CD4-positive, alpha-beta T cell treated with Interferon alpha-2 for 1 hour (primary cell): Measurements from ENCODE around the gene CEND1.

Experiments
- DNase-seq, 2 donors: peaks; one replicate each; pipeline ENCODE4 v3.0.0-alpha.2; 2020 to 2022

The CEND1 gene

DNA sequence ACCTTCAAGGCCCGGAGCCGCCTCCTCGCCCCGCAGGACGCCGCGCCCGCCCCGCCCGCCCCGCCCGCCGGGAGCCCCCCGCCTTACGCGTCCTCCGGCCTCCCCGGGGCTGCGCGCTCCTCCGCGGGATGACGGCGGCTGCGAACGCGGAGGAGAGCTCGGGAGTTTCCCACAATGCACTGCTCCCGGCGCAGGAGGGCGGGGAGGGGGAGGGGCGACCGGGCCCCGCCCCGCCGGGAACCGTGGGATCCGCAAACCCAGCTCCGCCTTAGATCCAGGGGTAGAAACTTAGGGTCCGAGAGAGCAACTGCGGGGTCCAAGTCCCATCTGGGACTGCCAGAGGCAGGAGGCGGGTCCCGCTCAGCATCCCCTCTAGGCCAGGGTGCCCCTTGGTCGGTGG is at the start of gene CEND1:
CEND1 (minus strand) TSS at position 148 of the 400 bp plus-strand sequence. CDS start 1,514 bp downstream, outside the sequence.
- DNase-seq = peak; percentile 15 to 53

DNA sequence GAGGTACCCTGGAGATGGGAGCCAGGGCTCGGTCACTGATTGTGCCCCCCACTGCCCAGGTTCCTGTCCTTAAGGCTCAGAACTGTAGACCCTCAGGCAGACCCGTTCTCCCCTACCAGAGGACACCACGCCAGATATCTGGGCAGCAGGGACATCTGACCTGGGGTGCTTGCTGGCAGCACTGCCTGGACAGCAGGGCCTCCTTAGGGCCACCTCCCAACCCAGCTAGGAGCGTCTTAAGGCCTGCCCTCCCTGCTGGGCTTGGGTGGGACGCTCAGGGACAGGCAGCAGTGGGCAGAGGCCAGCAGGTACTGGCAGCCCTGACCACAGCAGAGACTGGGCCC is 49.4 kb upstream of the CEND1 start:
- DNase-seq = no peak

DNA sequence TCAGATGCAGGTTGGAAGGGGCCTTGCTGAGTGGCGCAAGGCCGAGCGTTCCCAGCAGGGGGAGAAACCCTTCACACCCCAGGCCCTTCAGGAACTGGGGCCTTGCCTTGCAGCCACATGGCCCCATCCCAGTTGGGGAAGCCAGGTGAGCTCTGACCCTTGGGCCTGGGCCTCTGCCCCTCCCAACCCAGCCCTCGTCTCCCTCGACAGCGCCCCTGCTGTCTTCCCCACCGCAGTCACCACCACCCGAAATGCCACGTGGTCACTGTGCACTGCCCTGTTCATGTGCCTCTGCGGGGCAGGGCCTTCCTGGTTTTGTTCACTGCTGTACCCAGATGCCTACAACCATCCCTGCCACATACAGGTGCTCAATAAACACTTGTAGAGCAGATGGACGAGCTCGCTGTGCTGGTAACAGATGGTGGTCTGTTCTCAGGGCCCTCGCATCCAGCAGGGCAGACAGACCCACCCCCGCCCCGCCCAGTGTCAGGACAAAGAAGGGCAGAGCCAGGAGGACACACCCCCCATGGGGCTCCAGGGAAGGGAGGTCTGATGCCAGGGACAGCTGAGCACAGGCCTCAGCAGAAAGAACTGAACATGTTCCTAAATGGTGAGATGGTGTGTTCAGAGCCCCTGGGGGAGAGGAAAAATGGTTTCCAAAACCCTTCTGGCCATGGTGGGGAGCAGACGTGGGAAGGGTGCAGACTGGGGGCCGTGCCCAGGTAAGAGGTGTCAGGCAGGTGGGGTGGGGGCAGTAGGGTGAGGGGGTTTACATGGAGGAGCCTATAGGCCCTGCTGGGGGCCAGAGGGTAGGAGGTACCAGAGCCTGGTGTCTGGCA is 48.8 kb upstream of the CEND1 start:
- DNase-seq = no peak

DNA sequence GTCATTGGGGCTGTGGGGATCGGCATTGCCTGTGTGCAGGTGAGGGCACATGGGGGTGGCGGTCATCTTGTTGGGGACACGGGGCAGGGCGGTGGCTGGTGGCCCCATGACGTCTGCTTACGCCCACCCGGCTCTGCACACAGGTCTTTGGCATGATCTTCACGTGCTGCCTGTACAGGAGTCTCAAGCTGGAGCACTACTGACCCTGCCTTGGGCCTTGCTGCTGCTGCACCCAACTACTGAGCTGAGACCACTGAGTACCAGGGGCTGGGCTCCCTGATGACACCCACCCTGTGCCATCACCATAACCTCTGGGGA is 48.1 kb upstream of the CEND1 start:
- no peak for DNase-seq

DNA sequence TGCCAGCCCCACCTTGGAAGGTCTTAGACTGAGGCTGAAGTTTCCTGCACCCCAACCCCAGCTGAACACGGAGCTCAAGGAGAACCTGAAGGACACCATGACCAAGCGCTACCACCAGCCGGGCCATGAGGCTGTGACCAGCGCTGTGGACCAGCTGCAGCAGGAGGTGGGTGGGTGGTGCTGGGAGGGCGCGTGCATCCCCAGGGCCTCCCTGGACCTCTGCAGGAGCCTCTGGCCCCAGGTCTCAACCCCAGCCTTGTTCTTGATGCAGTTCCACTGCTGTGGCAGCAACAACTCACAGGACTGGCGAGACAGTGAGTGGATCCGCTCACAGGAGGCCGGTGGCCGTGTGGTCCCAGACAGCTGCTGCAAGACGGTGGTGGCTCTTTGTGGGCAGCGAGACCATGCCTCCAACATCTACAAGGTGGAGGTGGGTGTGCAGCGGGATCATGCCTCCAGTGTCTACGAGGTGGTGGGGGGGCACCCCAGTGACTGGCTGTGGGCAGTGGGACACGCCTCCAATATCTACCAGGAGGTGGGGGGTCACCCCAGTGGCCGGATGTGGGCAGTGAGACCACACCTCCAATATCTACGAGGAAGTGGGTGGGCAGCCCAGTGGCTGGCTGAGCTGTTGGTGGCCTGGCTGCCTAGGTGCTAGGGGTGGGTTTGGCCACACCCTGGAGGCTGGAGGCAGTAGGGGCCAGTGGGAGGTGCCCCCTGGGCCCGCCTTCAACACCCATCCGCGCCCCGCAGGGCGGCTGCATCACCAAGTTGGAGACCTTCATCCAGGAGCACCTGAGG is 47.5 kb upstream of the CEND1 start:
- no peak for DNase-seq

DNA sequence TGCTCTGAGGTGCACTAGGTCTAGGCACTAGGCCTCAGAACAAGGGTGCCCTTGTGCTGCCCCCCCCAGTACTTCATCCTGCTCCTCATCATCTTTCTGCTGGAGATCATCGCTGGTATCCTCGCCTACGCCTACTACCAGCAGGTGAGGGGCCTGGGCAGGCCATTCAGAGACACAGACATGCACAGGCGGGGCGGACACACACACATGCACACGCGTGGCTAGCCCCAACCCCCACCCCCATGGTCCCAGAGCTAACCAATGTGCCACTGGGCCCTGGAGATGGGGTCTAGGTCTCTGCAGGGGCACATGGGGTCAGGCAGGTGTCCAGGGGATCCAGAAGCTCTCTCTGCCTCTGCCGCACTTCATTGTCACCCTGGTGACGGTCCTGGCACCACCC is 46.8 kb upstream of the CEND1 start:
- no peak for DNase-seq

DNA sequence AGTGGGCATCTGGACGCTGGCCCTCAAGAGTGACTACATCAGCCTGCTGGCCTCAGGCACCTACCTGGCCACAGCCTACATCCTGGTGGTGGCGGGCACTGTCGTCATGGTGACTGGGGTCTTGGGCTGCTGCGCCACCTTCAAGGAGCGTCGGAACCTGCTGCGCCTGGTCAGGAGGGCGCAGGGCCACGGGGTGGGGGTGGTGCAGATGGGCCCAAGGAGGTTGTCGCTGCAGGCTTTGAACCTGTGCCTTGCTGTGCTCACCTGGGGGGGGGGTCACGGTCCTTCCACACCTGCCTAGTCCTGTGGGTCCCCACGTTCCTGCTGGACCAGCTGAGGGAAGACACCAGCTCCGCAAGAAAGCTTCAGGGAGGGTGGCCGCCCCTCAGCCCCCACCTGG is 46.4 kb upstream of the CEND1 start:
- no peak for DNase-seq

DNA sequence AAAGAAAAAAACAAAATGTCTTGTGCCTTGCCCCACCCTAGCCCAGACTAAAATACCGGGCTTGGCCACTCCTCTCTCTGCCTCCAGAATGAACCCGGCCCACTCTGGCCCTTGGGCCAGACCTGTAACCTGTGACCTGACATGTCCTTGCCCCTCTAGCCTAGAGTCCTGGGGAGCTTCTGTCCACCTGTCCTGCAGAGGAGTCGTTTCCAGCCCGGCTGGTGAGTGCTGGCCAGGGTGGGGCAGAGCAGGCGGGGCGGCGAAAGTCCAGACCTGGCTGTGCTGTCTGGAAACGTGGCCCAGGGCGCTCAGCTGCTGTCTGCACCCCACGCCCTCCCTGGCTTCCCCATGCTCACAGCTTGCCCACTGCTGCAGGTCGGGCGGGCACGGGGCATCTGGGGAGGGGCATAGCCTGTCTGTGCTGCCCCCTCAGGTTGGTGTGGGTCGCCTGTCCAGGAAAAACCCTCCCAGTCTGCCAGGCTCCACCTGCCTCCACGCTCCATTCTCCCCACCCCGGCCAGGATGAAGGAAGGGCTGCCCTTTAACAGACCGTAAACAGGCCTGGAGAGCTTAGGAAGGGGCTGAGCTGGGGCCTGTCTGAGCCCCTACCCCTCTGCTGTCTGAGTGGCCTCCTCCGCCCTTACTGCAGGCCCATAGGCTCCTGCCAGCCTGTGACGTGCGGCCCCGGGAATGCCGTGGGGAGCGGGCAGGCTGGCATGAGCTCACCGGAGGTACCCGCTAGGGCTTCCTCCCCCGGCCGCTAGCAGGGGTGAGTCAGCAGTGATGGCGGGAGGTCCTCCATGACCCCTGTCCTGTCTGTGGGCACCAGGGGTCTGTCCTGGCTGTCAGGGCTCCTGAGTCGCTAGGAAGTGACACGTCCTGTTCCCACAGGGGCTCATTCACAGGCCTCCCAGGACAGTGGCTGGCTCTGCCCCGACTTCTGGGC is 44.8 kb upstream of the CEND1 start:
- no peak for DNase-seq

DNA sequence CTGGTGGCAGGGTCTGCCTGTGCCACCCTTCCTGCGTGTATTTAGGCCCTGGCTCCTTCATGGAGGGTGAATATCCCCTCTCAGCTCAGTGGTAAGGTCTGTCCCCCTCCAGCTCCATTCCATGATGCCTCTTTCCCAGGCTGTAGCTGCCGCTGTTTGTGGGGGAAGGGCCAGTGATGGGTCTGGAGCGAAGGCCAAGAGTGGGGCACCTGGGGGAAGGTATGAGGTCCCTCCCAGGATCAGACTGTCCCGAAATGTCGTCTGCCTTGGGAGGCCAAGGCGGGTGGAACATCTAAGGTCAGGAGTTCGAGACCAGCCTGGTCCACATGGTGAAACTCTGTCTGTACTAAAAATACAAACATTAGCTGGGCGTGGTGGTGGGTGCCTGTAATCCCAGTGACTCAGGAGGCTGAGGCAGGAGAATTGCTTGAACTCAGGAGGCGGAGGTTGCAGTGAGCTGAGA is 44.0 kb upstream of the CEND1 start:
- DNase-seq = no peak

DNA sequence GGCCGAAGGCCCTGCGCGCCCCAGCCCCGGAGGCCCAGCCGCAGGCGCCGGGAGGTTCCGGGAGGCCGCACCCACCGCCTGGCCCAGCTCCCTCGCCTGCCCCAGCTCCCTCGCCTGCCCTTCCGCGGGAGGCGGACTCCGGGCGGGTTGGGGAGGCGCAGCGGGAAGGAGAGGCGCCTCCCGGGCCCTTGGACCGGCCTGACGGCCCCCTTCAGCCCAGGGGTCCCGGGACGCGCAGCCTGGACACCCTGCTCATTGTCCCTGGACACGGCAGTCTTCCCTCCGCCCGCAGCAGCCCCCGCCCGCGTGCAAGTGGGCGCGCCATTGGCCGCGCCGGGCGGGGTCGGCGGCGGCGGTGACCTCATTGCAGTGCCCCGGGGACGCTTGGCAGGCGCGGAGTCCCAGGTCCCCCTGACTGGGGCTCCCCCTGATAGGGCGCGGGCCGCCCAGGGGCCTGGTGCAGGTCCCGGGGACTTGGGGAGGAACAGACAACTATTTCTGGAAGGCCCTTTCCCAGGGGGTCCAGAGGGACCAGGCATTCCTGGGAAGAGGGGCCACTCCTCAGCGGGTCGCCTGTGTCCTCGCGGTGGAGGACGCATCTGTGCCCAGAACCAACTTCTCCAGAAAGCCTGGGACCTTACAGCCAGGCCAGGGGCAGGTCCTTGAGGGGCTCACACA is 43.4 kb upstream of the CEND1 start:
- DNase-seq = peak; percentile 29 to 38

DNA sequence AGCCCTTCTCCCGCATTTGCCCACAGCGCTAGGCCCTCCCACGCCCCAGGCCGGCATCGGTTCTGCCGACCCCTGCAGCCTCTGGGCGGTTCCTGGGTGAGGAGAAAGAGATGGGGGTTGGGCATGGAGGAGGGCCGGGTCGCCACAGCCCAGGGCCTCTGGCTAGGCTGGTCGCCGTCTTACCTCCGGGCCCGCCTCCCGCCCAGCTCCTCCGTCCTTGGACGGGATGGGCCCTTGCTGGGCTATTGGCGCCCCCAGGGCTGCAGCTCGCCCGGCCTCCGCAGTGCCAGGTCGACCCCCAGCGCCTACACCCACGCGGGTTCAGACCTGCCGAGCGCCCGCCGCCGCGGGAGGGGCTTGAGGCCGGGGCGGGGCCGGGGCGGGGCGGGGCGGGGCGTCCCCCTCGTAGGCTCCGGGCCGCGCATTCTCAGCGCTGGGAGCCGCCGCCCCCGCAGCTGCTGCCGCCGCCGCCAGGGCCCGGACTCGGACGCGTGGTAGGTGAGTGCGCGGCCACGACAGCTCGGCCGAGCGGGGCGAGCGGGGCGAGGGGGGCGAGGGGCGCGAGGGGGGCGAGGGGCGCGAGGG is 42.7 kb upstream of the CEND1 start, which contains the start of gene CD151:
CD151 (plus strand) TSS at position 424 of the 585 bp plus-strand sequence. CDS start 3,118 bp downstream, outside the sequence.
- DNase-seq = peak; percentile 37 to 55

DNA sequence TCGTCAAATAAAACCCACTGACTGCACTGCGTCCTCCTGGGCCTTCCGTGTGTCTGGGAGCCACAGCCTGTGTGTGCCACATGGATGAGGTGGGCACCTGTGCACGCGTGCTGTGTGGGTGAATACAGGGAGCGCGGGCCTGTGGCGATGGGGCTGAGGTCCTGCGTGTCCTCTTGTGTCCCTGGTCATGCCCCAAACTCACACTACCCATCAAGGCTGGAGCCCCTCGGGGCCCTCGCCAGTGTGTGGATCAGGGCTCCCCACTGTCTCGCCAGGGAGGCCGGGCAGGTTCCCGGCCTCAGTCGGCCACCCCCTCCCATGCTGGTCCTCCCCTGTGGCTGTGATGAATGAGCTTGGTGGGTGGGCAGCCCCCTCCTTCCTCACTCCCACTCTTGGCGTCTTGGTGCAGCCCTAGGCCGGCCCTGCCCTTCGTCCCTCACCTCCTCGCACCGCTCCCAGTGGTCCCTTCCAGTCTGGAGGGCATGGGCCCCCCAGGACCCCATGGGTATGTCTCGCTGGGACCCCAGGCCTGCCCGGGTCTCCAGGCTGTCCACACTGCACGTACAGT is 42.2 kb upstream of the CEND1 start:
- no peak for DNase-seq

DNA sequence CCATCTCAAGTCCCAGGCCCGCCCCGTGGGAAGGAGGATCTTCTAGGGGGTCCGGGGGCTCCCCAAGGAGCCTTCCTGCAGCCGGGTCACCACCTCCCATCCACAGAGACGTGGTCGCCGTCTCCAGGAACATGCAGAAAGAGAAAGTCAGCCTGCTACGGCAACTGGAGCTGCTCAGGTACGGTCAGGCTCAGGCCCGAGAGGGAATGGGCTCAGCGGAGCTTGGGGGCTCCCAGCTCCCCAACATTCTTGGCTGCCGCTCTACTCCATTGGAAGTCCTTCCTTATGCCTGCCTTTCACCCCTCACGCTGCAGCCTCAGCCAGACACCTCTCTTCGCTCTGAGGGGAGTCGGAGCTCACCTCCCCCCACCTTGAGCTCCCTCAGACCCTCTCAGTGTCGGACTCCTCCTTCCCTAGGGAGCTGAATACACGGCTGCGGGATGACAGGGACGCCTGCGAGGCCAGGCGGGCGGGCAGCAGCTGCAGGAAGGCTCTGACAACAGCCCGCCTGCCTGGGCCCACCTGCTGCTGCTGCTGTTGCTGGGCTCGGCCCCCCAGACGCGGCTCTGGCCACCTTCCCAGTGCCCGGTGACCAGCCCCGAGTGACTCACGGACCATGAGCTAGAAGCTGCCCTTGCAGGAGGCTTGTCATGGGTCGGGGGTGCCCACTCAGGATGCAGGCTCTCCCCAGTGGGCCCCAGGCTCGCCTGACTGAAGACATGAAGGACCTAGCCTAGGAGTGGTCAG is 41.4 kb upstream of the CEND1 start:
- DNase-seq = no peak

DNA sequence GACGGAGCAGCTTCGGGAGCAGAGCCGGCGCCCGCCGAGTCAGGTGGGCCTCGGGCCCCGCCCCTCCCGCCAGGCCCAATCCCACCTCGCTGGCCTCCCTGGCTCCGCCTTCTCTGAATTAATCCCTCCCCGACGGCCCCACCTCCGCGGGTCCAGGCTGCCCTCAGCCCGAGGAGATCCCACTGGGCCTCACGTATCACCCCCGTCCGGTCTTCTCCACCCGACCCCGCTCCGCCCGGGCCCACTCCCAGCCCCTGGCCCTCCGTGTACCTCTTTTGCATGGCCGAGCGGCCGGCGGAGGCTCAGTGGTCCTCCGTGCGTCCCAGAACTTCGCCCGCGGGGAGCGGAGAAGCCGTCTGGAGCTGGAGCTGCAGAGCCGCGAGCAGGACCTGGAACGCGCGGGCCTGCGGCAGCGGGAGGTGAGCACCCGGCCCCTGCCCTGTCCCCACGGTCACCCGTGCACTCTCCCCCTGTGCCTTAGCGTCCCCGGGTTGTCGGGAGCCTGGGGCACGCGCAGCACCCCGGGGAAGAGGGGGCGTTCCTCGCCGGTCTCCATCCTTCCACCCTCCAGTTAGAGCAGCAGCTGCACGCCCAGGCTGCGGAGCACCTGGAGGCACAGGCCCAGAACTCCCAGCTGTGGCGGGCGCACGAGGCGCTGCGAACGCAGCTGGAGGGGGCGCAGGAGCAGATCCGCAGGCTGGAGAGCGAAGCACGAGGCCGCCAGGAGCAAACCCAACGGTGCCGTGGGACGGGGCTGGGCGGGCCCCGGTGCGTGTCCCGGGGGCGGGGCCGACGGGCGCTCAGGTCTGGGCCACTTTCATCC is 40.6 kb upstream of the CEND1 start:
- DNase-seq = peak; percentile 55 to 71

DNA sequence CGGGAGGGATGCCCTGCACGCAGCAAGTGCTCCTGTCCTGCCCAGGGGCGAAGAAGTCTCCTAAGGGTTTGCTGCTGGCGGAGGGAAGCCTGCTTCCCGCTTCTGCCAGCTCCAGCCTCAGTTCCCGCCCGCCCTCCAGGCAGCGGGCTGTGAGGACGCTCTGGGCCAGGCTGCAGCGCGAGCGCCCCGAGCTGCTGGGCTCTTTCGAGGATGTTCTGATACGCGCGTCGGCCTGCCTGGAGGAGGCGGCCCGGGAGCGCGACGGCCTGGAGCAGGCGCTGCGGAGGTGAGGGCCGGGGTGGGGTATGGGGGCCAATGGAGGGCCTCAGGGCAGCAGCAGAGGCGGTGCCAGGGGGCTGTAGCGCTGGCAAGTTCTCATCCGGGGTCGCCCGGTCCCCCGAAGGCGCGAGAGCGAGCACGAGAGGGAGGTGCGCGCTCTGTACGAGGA is 40.0 kb upstream of the CEND1 start:
- DNase-seq = no peak

DNA sequence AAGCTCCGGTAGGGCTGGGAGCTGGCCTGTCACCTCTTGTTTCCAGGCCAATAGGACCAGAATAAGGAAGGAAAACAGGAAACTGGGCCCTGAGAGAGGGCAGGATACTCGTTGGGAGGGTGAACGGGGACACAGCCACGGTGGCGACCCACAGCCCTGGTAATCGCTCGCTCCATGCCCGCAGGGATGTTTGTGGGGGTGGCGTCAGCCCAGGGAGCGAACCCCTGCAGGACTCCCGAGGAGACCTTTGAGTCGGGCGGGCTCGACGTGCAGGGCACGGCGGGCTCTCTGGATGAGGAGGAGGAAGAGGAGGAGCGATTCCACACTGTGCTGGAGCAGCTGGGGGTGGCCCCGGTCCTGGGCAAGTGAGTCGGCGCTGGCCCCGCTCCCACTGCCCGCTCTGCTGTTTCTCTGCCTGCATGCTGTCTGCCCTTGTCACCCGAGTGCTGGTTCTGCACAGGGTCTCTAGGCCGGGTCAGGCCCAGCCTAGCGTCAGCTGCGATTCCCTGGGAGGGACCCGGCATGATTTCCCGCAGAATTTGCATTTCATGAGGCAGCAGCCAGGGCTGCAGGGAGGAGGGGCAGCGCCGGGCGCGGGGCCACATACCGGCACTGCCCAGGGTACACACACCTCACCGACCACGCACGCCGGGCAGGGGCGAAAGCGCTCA is 39.4 kb upstream of the CEND1 start:
- no peak for DNase-seq

DNA sequence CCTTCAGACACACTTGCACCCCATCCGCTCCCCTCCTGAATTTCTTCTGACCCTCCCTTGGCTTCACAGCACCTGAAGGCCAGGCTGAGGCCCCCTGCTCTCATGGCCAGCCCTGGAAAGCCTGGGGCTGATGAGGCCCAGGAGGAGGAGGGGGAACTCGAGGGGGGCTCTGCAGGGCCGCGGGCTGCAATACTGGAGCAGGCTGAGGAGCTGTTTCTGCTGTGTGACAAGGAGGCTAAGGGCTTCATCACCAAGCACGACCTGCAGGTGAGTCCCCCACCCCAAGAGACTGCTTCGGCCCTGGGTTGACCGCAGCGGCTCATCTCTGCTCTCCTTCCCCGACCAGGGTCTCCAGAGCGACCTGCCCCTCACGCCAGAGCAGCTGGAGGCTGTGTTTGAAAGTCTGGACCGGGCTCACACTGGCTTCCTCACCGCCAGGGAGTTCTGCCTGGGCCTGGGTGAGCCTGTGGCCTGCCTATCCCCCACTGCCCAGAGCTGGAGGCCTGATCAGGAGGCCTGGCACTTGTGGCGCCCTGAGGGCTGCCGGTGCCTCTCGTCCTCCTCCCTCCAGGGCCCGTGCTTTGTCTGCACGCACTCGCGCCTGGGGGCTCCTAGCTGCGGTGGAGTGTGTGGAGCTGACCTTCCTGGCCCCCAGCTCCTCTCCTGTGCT is 38.8 kb upstream of the CEND1 start:
- no peak for DNase-seq

DNA sequence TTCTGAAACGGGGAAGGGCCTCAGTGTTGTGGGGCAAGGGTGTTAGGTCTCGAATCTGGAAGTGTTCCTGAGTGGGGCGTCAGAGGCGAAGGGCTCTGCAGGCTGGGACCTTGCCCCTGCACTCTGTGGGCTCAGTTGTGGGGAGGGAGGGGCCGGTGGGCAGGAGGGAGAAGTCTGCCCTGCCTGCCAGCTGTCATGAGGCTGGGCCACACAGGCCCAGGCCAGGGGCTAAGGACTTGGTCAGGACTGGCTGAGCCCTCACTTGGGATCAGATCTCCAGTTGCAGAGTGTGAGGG is 38.0 kb upstream of the CEND1 start, which contains the start of gene CRACR2B:
CRACR2B (plus strand) TSS at position 23 of the 296 bp plus-strand sequence. CDS start 689 bp downstream, outside the sequence.
- no peak for DNase-seq
